ENCODE data around the gene SHISA3. TPM values are rescaled to one million over a fixed set of nuclear protein-coding genes. Genes with fewer than 3 reads are reported as not detected.

The SHISA3 gene
- total and polyA plus RNA-seq, 2 of the 13 experiments (the other 11 are each of a cell fraction or from before 2014, with no cell fraction given): not detected

GRCh38 chr4:42428036-42428435 is 30.7 kb downstream of the SHISA3 start:
- H3K9me3 ChIP-seq (ENCODE audit: low read length): no peaks in the 10 kb centered on the region
- H2AFZ ChIP-seq (ENCODE audit: low read length): no peak overlapping the region
- no peak overlapping the region for H3K27ac ChIP-seq (ENCODE audit: extremely low read length, insufficient read depth, low read length)
- no peak overlapping the region for H3K9ac ChIP-seq (ENCODE audit: insufficient read depth, low read depth, low read length)
- H3K36me3 ChIP-seq (replicated peaks in 1 of 2; ENCODE audit: control insufficient read depth in 1 of 2, insufficient read depth in 2 of 2, low read length in 2 of 2): no peaks in the 10 kb centered on the region
- CTCF ChIA-PET (ENCODE audit: low intra/inter-chr PET ratio, low total read pairs): no interaction called here
- in situ Hi-C loops (cut with HindIII; ENCODE audit: extremely low pct_ligation_motif_present, low pct_unique_long_range_greater_than_20kb) (no loop called here), intact Hi-C loops (cut with micrococcal nuclease; ENCODE audit: unreplicated experiment) (no loop called here)
- POLR2A ChIA-PET: no interaction called here
- WGBS (ENCODE audit: low lambda C conversion rate): 54% methylated on average over 2 of the region's 2 CpGs
- no peaks in the 10 kb centered on the region for H3K79me2 ChIP-seq (ENCODE audit: insufficient read depth, low read length)
- H3K4me2 ChIP-seq (ENCODE audit: low read depth, low read length): no peak overlapping the region
- no peaks in the 10 kb centered on the region for H4K20me1 ChIP-seq (ENCODE audit: insufficient read depth, low read length)
- no TSS peak for BruUV-seq (replicated peaks)
- no peaks in the 10 kb centered on the region for H3K4me1 ChIP-seq (ENCODE audit: insufficient read depth, low read length)
- ATAC-seq (no peak), FAIRE-seq (no peak), DNase-seq (ENCODE audit: low spot score) (no peak)
- no peak overlapping the region for H3K4me3 ChIP-seq (replicated peaks in 1 of 3; ENCODE audit: insufficient read depth in 1 of 3, low read depth in 2 of 3, low read length in 3 of 3)
- no peaks in the 10 kb centered on the region for H3K27me3 ChIP-seq (ENCODE audit: control insufficient read depth in 1 of 2, insufficient read depth in 2 of 2, low read length in 2 of 2)
- no peak for TF ChIP-seq CEBPZ (IDR thresholded peaks at IDR 0.05; ENCODE audit: low read length)
- TF ChIP-seq ZNF160 (CRISPR knock-in tag; IDR thresholded peaks at IDR 0.05): no peak
- no peak for TF ChIP-seq ZNF800 (CRISPR knock-in tag; IDR thresholded peaks at IDR 0.05)
- TF ChIP-seq ZNF329 (CRISPR knock-in tag; IDR thresholded peaks at IDR 0.05; ENCODE audit: low read depth): no peak

Measured in HepG2 (cell line).